GM21825 (cell line): Measurements from ENCODE around the gene PRDM12.

Experiments
- ATAC-seq: cut with Tn5 transposase; IDR thresholded peaks from one replicate; pipeline ENCODE4 v1.9.1; 2021; ENCODE audit warnings: mild to moderate bottlenecking, moderate library complexity; ENCODE audit not compliant: unreplicated experiment

PRDM12 gene

GRCh38 chr9:130714586-130715110 is 50.3 kb downstream of the PRDM12 start:
- no peak for ATAC-seq

- ATAC-seq: no peak
These were observed 50.9 kb downstream of the PRDM12 start for GRCh38 chr9:130715270-130715669.

- no peak for ATAC-seq
These were observed 54.2 kb downstream of the PRDM12 start for GRCh38 chr9:130718562-130718961.

- ATAC-seq: no peak
These were observed 56.4 kb downstream of the PRDM12 start for GRCh38 chr9:130720762-130721161.

- ATAC-seq: no peak
These were observed 64.3 kb downstream of the PRDM12 start for GRCh38 chr9:130728721-130729120.

GRCh38 chr9:130729145-130729544 is 64.8 kb downstream of the PRDM12 start:
- no peak for ATAC-seq

- no peak for ATAC-seq
These were observed 67.0 kb downstream of the PRDM12 start for GRCh38 chr9:130731355-130731754.

GRCh38 chr9:130732136-130732535 is 67.7 kb downstream of the PRDM12 start:
- ATAC-seq: no peak
